ENCODE results near the gene MAMDC4.

GRCh38 chr9:136828474-136829140 lies 23.5 kb upstream of the MAMDC4 start:
- TF ChIP-seq EZH2 (IDR thresholded peaks at IDR 0.05; ENCODE audit: low read length), result no peak
- TF ChIP-seq CTCF (optimal IDR thresholded peaks at IDR 0.05 in 1 of 3, IDR thresholded peaks at IDR 0.05 in 1 of 3, conservative IDR thresholded peaks at IDR 0.05 in 1 of 3; ENCODE audit: extremely low read depth in 1 of 3, insufficient read depth in 2 of 3, low read length in 3 of 3), result no peak

Data from keratinocyte (primary cell).